Loucy (cell line): ENCODE data around the gene GNRH2.
"Not testable (repeated sequence)": the region's sequence is repeated elsewhere in the genome, so short reads cannot be mapped to it uniquely, and the experiment has no call there.

ENCODE experiments used
- H2AFZ ChIP-seq: fragments of 200-600 bp; sonication (generic); 2 replicates; pipeline ENCODE4 v1.6.0; 2016; ENCODE audit warnings: antibody characterized with exemption, mild to moderate bottlenecking, low read length, moderate library complexity
- H3F3A ChIP-seq: fragments of 200-600 bp; 2 replicates; pipeline ENCODE4 v1.6.0; 2016; ENCODE audit warnings: antibody characterized with exemption, low read depth, mild to moderate bottlenecking
- H3K27me3 ChIP-seq: fragments of 200-600 bp; sonication (generic); 2 replicates; pipeline ENCODE4 v1.6.1; 2014; ENCODE audit warnings: low read length, mild to moderate bottlenecking; ENCODE audit not compliant: insufficient read depth, poor library complexity, severe bottlenecking
- H3K36me3 ChIP-seq: fragments of 200-600 bp; sonication (generic); 2 replicates; pipeline ENCODE4 v1.6.1; 2016; ENCODE audit warnings: low read length; ENCODE audit not compliant: insufficient read depth
- H3K4me1 ChIP-seq: fragments of 200-600 bp; sonication (generic); 2 replicates; pipeline ENCODE4 v1.5.1; 2014; ENCODE audit warnings: low read length, mild to moderate bottlenecking; ENCODE audit not compliant: insufficient read depth, poor library complexity, severe bottlenecking
- H3K4me2 ChIP-seq: fragments of 200-600 bp; sonication (generic); 2 replicates; pipeline ENCODE4 v1.6.0; 2014; ENCODE audit warnings: antibody characterized with exemption, low read length, low read depth, mild to moderate bottlenecking; ENCODE audit not compliant: poor library complexity, severe bottlenecking
- H3K4me3 ChIP-seq: fragments of 200-600 bp; sonication (generic); 2 replicates; pipeline ENCODE4 v1.5.1; 2014; ENCODE audit warnings: low read length, mild to moderate bottlenecking, mixed read lengths; ENCODE audit not compliant: poor library complexity, severe bottlenecking
- H3K79me2 ChIP-seq: fragments of 200-600 bp; sonication (generic); 2 replicates; pipeline ENCODE4 v1.6.1; 2014; ENCODE audit warnings: low read length; ENCODE audit not compliant: insufficient read depth
- H3K9ac ChIP-seq: fragments of 200-600 bp; sonication (generic); 2 replicates; pipeline ENCODE4 v1.6.0; 2014; ENCODE audit warnings: mild to moderate bottlenecking, low read depth, low read length, moderate library complexity; ENCODE audit not compliant: poor library complexity, severe bottlenecking
- H3K9me2 ChIP-seq: fragments of 200-600 bp; sonication (generic); replicated peaks from 2 replicates; pipeline ENCODE4 v1.6.1; 2016; ENCODE audit warnings: low read depth, low read length, mixed read lengths
- H3K9me3 ChIP-seq: fragments of 200-600 bp; sonication (generic); 2 replicates; pipeline ENCODE4 v1.6.1; 2014; ENCODE audit warnings: mild to moderate bottlenecking, antibody characterized with exemption, low read length, low read depth; ENCODE audit not compliant: insufficient read depth
- H4K20me1 ChIP-seq: fragments of 200-600 bp; sonication (generic); 2 replicates; pipeline ENCODE4 v1.6.0; 2014; ENCODE audit warnings: antibody characterized with exemption, low read length, mild to moderate bottlenecking; ENCODE audit not compliant: insufficient read depth, poor library complexity, severe bottlenecking
- EZH2phosphoT487 ChIP-seq: fragments of 200-600 bp; IDR thresholded peaks from 2 replicates; pipeline ENCODE4 v1.6.1; 2018; ENCODE audit warnings: antibody characterized with exemption, mild to moderate bottlenecking, moderate library complexity, borderline replicate concordance
- TF ChIP-seq, protein P1 (sequence below): fragments of 200-600 bp; sonication (generic); conservative IDR thresholded peaks from 2 replicates; pipeline ENCODE4 v1.5.1; 2014; ENCODE audit warnings: mild to moderate bottlenecking, antibody characterized with exemption, low read length

Gene GNRH2

DNA sequence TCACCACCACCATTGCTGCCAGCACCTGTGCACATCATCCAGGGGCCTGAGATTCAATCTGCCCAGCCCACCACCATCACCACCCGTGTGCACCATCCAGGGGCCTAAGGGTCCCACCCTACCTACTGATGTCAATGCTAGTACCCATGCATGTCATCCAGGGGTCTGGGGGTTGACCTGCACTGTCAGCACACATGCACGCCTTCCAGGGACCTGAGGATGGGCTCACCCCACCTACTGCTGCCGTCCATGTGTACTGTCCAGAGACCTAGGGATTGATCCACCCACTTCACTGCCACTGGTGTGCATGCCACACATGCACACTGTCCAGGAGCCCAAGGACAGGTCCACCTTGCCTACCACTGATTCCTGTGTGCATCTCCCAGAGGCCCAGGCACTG lies 16.1 kb downstream of the GNRH2 start:
- H3K27me3 ChIP-seq, result no peaks in the 10 kb centered on the region
- no peak overlapping the region for H3K4me3 ChIP-seq
- H3K79me2 ChIP-seq, result peaks cover 6% of the 10 kb centered on the region; the same call in 1 of the 2 replicates
- no peaks in the 10 kb centered on the region for H3F3A ChIP-seq
- TF ChIP-seq EZH2phosphoT487, result no peak
- TF ChIP-seq, protein P1, sequence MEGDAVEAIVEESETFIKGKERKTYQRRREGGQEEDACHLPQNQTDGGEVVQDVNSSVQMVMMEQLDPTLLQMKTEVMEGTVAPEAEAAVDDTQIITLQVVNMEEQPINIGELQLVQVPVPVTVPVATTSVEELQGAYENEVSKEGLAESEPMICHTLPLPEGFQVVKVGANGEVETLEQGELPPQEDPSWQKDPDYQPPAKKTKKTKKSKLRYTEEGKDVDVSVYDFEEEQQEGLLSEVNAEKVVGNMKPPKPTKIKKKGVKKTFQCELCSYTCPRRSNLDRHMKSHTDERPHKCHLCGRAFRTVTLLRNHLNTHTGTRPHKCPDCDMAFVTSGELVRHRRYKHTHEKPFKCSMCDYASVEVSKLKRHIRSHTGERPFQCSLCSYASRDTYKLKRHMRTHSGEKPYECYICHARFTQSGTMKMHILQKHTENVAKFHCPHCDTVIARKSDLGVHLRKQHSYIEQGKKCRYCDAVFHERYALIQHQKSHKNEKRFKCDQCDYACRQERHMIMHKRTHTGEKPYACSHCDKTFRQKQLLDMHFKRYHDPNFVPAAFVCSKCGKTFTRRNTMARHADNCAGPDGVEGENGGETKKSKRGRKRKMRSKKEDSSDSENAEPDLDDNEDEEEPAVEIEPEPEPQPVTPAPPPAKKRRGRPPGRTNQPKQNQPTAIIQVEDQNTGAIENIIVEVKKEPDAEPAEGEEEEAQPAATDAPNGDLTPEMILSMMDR, result no peak
- H3K4me1 ChIP-seq, result no peaks in the 10 kb centered on the region
- no peaks in the 10 kb centered on the region for H3K9me3 ChIP-seq
- H3K9ac ChIP-seq, result no peak overlapping the region
- no peak overlapping the region for H2AFZ ChIP-seq
- no peaks in the 10 kb centered on the region for H4K20me1 ChIP-seq
- no peak overlapping the region for H3K4me2 ChIP-seq
- no peaks in the 10 kb centered on the region for H3K9me2 ChIP-seq
- H3K36me3 ChIP-seq, result no peaks in the 10 kb centered on the region

DNA sequence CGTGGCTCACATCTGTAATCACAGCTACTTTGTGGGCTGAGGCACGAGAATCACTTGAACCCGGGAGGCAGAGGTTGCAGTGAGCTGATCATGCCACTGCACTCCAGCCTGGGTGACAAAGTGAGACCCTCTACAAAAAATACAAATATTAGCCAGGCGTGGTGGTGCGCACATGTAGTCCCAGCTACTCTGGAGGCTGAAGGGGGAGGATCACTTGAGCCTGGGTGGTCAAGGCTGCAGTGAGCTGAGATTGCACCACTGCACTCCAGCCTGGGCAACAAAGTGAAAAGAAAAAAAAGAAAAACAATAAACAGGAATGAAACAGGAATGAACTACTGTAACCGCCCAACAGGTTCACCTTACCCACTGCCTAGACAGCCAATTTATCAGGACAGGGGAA lies 20.7 kb downstream of the GNRH2 start:
- H4K20me1 ChIP-seq, H2AFZ ChIP-seq, H3K4me1 ChIP-seq, H3K4me3 ChIP-seq, H3K27me3 ChIP-seq, H3K9ac ChIP-seq, H3K4me2 ChIP-seq, H3K9me2 ChIP-seq, H3K36me3 ChIP-seq, H3K9me3 ChIP-seq, H3F3A ChIP-seq, H3K79me2 ChIP-seq: not testable (repeated sequence)

DNA sequence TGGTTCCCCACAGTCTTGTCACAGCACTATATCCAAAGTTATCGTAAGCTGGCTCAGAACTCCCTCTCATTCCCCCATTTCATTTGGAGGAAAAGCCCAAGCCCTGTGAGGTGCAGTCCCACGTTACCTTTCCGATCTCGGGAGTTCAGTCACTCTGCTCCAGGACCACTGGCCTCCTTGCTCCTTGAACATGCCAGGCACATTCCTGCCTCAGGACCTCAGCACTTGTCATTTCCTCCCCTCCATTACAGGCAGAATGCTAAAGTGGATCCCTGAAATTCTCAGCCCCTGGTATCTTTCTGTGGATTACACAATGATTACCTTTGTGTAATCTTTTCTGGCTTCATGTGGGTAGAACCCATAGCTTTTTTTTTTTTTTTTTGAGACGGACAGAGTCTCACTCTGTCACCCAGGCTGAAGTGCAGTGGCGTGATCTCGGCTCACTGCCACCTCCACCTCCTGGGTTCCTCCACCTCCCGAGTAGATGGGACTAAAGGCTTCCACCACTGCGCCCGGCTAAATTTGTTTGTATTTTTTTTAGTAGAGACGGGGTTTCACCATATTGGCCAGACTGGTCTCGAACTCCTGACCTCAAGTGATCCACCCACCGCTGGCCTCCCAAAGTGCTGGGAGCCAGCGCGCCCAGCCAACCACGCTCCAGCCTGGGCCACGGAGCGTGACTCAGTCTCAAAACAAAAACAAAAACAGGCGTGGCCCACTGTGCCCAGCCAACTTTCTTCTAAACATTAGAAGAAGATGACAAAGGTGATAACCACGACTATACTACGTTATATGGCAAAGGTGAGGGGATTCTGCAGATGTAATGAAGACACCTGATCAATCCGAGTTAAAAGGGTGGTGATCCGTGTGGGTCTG lies 24.0 kb downstream of the GNRH2 start:
- Histone ChIP-seq H3K27me3 (no peaks in the 10 kb centered on the region), H3K9me3 (no peaks in the 10 kb centered on the region), H3F3A (no peaks in the 10 kb centered on the region), H3K9me2 (no peaks in the 10 kb centered on the region), H3K79me2 (peaks cover 16% of the 10 kb centered on the region; the same call in 1 of the 2 replicates), H3K4me3 (no peak overlapping the region), H3K4me2 (no peak overlapping the region), H3K36me3 (no peaks in the 10 kb centered on the region), H3K4me1 (peaks cover 10% of the 10 kb centered on the region), H3K9ac (no peak overlapping the region), H4K20me1 (peaks cover 8% of the 10 kb centered on the region), H2AFZ (no peak overlapping the region)
- TF ChIP-seq, protein P1, result no peak
- TF ChIP-seq EZH2phosphoT487, result no peak

DNA sequence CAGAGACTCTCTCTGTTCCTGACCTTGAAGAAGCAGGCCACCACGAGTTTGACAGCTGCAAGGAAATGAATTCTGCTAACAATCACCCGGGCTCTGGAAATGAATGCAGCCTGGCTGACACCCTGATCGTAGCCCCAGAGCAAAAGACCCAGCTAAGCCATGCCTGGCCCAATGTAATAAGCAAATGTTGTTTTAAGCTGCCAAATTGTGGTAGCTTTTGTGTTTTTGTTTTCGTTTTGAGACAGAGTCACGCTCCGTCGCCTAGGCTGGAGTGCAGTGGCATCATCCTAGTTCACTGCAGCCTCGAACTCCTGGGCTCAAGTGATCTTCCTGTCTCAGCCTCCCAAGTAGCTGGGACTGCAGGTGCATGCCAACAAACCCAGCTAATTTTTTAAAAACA lies 24.7 kb downstream of the GNRH2 start:
- Histone ChIP-seq H3K4me3 (no peak overlapping the region), H2AFZ (no peak overlapping the region), H3K79me2 (peaks cover 16% of the 10 kb centered on the region; the same call in 1 of the 2 replicates), H4K20me1 (peaks cover 8% of the 10 kb centered on the region), H3K9ac (no peak overlapping the region), H3K36me3 (no peaks in the 10 kb centered on the region), H3K27me3 (no peaks in the 10 kb centered on the region), H3K4me1 (peaks cover 17% of the 10 kb centered on the region), H3K4me2 (no peak overlapping the region), H3K9me2 (no peaks in the 10 kb centered on the region), H3K9me3 (no peaks in the 10 kb centered on the region), H3F3A (no peaks in the 10 kb centered on the region)
- TF ChIP-seq EZH2phosphoT487, result no peak
- TF ChIP-seq, protein P1, result no peak
